ENCODE data around the gene DRAXIN.
"Not testable (repeated sequence)": the region's sequence is repeated elsewhere in the genome, so short reads cannot be mapped to it uniquely, and the experiment has no call there.

Gene DRAXIN, protein sequence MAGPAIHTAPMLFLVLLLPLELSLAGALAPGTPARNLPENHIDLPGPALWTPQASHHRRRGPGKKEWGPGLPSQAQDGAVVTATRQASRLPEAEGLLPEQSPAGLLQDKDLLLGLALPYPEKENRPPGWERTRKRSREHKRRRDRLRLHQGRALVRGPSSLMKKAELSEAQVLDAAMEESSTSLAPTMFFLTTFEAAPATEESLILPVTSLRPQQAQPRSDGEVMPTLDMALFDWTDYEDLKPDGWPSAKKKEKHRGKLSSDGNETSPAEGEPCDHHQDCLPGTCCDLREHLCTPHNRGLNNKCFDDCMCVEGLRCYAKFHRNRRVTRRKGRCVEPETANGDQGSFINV

GRCh38 chr1:11691302-11691914 lies at the start of gene DRAXIN:
Gene DRAXIN (plus strand): TSS chr1:11691710. CDS start chr1:11706259, 14,549 bp downstream.
- in situ Hi-C loops (cut with MboI; ENCODE audit: low sequenced_read_pairs): no loop called here

DNA sequence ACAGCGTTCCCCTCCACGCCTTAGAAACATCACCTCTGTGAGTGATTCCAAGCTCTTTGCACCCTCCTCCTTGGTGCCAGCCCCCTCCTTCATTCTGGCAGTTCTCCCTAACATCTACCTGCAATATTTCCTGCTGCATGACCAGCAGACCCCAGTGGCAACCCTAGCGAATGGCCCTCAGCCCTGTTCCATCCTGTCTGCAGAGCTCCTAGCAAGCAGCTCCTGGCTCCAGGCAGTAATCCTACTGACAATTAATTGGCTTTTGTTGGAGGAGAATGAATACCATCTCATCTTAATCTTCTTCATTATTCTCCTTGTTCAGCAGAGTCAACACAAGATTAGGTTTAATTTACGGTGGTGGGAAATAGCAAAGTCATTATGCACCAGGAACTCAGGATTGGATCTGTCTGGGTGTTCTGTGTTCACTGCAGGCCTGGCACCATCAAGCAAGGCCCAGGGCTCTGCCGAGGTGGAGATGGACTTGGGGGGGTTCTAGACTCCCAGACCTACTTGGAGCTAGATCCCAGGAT lies 49.7 kb upstream of the DRAXIN start:
- in situ Hi-C loops (cut with MboI; ENCODE audit: low sequenced_read_pairs): no loop called here

- in situ Hi-C loops (cut with MboI; ENCODE audit: low sequenced_read_pairs): not testable (repeated sequence)
These were observed 49.0 kb upstream of the DRAXIN start for GRCh38 chr1:11642418-11643017.

DNA sequence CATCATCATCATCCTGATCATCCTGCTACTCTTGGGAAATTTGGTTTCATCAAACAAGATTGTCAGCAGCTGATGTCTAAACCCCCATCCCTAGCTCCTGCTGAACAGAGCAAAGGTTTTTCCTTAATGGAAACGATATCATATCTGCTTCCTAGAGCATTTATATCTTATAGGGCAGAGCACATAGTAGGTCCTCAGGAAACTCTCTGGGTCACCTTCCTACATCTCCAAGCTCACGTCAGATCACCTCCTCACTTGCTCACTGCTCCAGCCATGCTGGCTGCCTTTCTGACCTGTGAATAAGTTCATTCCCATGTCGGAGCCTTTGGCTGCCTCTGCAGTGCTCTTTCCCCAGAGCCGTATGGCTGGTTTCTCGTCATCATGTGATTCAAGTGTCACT lies 47.7 kb upstream of the DRAXIN start:
- in situ Hi-C loops (cut with MboI; ENCODE audit: low sequenced_read_pairs): no loop called here

- in situ Hi-C loops (cut with MboI; ENCODE audit: low sequenced_read_pairs): no loop called here
These were observed 46.2 kb upstream of the DRAXIN start for GRCh38 chr1:11645270-11645669.

- in situ Hi-C loops (cut with MboI; ENCODE audit: low sequenced_read_pairs): no loop called here
These were observed 45.7 kb upstream of the DRAXIN start for GRCh38 chr1:11645670-11646265.

GRCh38 chr1:11646317-11646716 lies 45.2 kb upstream of the DRAXIN start:
- in situ Hi-C loops (cut with MboI; ENCODE audit: low sequenced_read_pairs): no loop called here

DNA sequence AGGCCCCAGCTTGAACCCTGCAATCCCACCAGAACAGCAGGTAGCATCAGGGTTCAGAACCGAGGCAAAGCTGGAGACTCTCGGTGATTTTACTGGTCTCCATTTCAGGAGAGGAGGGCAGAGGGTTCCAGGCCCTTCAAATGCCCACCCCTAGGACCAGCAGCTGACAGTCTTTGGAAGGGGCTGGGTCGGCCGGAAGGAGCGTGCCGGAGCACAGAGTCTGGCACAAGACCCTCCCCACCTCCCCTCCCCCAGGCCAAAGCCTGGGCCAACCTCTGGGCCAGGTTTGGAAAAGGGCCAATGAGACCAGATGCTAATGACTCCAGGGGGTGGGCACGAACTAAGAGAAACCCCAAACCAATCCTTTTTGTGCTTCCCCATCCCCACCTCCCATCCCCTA lies 44.2 kb upstream of the DRAXIN start:
- in situ Hi-C loops (cut with MboI; ENCODE audit: low sequenced_read_pairs): no loop called here

- in situ Hi-C loops (cut with MboI; ENCODE audit: low sequenced_read_pairs): no loop called here
These were observed 43.5 kb upstream of the DRAXIN start for GRCh38 chr1:11648039-11648438.

GRCh38 chr1:11648732-11649158 lies 42.8 kb upstream of the DRAXIN start:
- in situ Hi-C loops (cut with MboI; ENCODE audit: low sequenced_read_pairs): no loop called here

- in situ Hi-C loops (cut with MboI; ENCODE audit: low sequenced_read_pairs): no loop called here
These were observed 42.3 kb upstream of the DRAXIN start for GRCh38 chr1:11649237-11649623.

- in situ Hi-C loops (cut with MboI; ENCODE audit: low sequenced_read_pairs): no loop called here
These were observed 41.7 kb upstream of the DRAXIN start for GRCh38 chr1:11649624-11650330.

GRCh38 chr1:11650331-11650991 lies 41.0 kb upstream of the DRAXIN start:
- in situ Hi-C loops (cut with MboI; ENCODE audit: low sequenced_read_pairs): no loop called here

DNA sequence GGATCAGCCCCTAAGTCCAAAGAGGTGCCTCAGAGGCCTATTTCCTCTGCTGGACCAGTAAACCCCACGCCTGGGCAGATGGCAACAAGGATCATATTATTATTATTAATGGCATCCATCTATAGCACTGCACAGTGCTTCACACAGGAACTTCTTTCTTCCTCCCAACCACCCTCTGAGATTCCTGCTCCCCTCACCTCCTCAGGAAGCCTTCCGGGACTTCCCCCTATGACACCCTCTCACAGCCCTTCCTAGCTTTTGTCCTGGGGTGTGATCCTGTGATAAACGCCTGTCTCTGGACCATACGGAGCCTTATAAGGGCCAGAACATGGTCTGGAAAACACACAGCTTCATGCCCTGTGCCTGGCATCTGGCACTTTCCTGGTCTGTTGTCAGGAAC lies 40.5 kb upstream of the DRAXIN start:
- in situ Hi-C loops (cut with MboI; ENCODE audit: low sequenced_read_pairs): no loop called here

GRCh38 chr1:11652203-11652780 lies 39.2 kb upstream of the DRAXIN start:
- in situ Hi-C loops (cut with MboI; ENCODE audit: low sequenced_read_pairs): no loop called here

DNA sequence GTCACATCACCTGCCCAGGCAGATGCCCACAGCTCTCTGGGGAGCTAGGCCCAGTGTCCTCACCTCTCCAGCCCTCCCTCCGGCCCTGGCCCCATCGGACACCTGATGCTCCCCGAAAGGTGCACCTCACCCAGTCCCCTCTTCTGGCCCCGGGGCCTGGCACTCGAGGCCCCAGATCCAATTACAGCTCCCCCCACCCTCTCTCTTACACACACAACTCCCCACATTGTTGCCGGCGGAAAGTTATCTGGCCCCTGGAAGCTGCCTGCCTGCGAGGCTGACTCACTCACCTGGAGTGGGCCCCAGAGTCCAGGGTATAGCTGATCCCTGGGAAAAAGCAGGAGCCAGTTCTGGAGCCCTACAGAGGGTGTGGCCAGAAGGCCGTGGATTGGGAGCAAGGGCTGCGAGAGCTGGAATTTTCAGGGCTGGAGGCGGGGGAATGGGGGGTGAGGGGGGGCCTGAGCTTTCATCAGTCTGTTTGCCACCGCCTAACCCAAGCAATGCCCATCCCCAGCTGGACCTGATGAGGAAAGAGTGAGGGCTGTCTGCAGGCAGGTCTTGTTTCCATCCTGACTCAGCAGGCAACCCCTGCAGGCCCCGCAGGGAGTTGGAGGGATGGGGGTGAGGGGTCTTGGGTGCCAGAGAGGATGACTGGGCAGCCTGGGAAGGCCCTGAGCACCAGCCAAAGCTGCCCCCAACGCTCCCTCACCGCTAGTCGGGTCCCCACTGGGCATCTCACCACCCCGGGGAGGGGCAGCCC lies 38.2 kb upstream of the DRAXIN start:
- in situ Hi-C loops (cut with MboI; ENCODE audit: low sequenced_read_pairs): no loop called here

DNA sequence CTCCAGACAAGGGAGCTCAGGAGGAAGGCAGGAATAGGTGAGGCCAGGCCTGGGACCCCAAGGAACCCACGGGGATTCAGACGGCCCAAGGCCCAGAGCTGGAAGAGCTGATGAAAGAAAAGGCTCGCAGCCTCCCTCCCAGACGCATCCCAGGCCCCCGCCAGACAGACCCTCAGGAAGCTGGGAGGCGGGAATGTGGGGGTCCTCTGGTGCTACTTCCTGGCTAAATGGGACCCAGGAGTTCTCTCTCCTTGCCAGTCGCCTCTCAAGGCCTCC lies 37.7 kb upstream of the DRAXIN start:
- in situ Hi-C loops (cut with MboI; ENCODE audit: low sequenced_read_pairs): no loop called here

GRCh38 chr1:11654137-11654938 lies 37.2 kb upstream of the DRAXIN start, which contains the start of the genes FBXO2 and FBXO44:
Gene FBXO2 (minus strand): TSS chr1:11654429. CDS start chr1:11654340, 89 bp downstream.
Gene FBXO44 (plus strand): TSS chr1:11654877. CDS start chr1:11655836, 959 bp downstream.
- in situ Hi-C loops (cut with MboI; ENCODE audit: low sequenced_read_pairs): no loop called here

Data from hTERT RPE-1 (cell line).